ENCODE results near the gene SEMA3D. TPM values are rescaled to one million over a fixed set of nuclear protein-coding genes. Genes with fewer than 3 reads are reported as not detected.
A peak's percentile ranks its signal among the peaks of the same experiment; 100 is the strongest.

Gene SEMA3D
- total and polyA plus RNA-seq, 9 of the 15 experiments (the other 6 are each of a cell fraction or from before 2014, with no cell fraction given): 0.01 to 0.10 (median 0.04) TPM; not detected in 1

DNA sequence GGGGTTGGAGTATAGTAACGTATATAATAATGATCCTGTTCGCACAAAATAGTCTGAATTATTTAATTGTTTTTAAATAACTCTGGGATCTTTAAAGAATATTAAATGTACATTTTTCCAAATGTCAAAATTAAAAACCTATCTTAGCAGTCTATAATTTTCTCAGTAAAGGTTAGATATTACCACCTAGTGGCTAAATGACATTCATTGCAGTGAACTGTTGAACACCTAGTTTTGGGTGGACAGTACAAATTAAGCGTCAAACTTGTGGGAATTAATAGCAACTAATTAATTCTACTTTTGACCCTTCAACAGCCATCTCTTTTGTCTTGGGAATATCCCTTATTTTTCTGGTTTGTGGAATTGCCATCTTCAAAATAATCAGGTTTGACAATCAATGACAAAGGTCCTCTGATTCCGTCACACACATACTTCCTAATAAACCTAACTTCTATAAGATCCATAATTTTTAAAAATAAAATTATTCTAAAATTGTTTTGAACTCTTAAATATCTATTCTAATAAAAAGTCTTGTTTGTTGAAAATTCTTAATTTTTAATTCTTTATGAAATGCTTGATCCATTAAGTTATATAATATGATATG lies 165.7 kb downstream of the SEMA3D start (continued):
- TF ChIP-seq CEBPZ (IDR thresholded peaks at IDR 0.05; ENCODE audit: borderline replicate concordance, low read depth, low read length) (no peak), DEAF1 (CRISPR knock-in tag; IDR thresholded peaks at IDR 0.05) (peak; percentile 55), SMC3 (conservative IDR thresholded peaks at IDR 0.05; ENCODE audit: insufficient read depth, low read depth, low read length) (0 out of 2 replicates have a peak, but pooled peaks have one; percentile 24), IRF1 (CRISPR knock-in tag; IDR thresholded peaks at IDR 0.05; ENCODE audit: borderline replicate concordance) (no peak)
- TF ChIP-seq, protein P1, sequence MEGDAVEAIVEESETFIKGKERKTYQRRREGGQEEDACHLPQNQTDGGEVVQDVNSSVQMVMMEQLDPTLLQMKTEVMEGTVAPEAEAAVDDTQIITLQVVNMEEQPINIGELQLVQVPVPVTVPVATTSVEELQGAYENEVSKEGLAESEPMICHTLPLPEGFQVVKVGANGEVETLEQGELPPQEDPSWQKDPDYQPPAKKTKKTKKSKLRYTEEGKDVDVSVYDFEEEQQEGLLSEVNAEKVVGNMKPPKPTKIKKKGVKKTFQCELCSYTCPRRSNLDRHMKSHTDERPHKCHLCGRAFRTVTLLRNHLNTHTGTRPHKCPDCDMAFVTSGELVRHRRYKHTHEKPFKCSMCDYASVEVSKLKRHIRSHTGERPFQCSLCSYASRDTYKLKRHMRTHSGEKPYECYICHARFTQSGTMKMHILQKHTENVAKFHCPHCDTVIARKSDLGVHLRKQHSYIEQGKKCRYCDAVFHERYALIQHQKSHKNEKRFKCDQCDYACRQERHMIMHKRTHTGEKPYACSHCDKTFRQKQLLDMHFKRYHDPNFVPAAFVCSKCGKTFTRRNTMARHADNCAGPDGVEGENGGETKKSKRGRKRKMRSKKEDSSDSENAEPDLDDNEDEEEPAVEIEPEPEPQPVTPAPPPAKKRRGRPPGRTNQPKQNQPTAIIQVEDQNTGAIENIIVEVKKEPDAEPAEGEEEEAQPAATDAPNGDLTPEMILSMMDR (IDR thresholded peaks at IDR 0.05 in 2 of 3, conservative IDR thresholded peaks at IDR 0.05 in 1 of 3; ENCODE audit: insufficient read depth in 2 of 3, low read depth in 1 of 3, low read length in 3 of 3): peak; percentile 26 to 71 (median 40); a peak in 3 of 6 replicates
- TF ChIP-seq, protein P2, sequence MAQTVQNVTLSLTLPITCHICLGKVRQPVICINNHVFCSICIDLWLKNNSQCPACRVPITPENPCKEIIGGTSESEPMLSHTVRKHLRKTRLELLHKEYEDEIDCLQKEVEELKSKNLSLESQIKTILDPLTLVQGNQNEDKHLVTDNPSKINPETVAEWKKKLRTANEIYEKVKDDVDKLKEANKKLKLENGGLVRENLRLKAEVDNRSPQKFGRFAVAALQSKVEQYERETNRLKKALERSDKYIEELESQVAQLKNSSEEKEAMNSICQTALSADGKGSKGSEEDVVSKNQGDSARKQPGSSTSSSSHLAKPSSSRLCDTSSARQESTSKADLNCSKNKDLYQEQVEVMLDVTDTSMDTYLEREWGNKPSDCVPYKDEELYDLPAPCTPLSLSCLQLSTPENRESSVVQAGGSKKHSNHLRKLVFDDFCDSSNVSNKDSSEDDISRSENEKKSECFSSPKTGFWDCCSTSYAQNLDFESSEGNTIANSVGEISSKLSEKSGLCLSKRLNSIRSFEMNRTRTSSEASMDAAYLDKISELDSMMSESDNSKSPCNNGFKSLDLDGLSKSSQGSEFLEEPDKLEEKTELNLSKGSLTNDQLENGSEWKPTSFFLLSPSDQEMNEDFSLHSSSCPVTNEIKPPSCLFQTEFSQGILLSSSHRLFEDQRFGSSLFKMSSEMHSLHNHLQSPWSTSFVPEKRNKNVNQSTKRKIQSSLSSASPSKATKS (CRISPR knock-in tag; IDR thresholded peaks at IDR 0.05): no peak

All from K562 (cell line).